T-helper 22 cell (primary cell): ENCODE results near the gene MRPS12.

Experiments
- DNase-seq: peaks from one replicate; pipeline ENCODE4 v3.0.0-alpha.2; 2020; ENCODE audit warnings: low read depth

MRPS12 gene

DNA sequence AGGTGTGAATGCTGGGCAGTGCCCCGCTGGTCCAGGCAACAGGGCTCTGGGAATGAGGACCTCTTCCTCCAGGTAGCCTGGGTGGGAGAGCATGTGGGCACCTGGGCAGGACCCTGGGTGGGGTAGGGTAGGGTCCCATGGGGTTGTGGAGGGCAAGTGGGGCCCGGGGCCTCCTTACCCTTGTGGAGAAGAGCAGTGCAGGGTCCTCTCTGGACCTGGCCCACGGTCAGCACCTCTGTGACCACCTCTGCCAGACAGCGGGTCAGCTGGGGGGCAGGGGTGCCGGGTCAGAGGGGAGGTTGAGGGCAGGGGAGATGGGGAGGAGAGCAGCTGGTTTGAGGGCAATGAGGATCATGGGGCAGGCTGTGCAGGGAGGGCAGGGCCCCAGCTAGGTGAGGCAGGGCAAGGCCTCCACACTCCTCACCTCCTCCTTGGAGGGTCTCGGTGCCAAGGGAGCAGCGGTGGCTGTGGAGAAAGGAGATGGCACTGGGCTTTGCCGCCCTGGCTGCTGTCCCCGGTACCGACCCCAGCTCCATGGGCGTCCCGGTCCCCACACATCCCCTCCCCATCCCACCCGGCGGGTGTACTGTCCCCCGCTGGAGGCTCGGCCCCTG lies 19.2 kb upstream of the MRPS12 start:
- no peak for DNase-seq

GRCh38 chr19:38912600-38913514 lies 17.9 kb upstream of the MRPS12 start:
- DNase-seq = no peak

- no peak for DNase-seq
Measured at GRCh38 chr19:38913958-38914357, 16.8 kb upstream of the MRPS12 start.

DNA sequence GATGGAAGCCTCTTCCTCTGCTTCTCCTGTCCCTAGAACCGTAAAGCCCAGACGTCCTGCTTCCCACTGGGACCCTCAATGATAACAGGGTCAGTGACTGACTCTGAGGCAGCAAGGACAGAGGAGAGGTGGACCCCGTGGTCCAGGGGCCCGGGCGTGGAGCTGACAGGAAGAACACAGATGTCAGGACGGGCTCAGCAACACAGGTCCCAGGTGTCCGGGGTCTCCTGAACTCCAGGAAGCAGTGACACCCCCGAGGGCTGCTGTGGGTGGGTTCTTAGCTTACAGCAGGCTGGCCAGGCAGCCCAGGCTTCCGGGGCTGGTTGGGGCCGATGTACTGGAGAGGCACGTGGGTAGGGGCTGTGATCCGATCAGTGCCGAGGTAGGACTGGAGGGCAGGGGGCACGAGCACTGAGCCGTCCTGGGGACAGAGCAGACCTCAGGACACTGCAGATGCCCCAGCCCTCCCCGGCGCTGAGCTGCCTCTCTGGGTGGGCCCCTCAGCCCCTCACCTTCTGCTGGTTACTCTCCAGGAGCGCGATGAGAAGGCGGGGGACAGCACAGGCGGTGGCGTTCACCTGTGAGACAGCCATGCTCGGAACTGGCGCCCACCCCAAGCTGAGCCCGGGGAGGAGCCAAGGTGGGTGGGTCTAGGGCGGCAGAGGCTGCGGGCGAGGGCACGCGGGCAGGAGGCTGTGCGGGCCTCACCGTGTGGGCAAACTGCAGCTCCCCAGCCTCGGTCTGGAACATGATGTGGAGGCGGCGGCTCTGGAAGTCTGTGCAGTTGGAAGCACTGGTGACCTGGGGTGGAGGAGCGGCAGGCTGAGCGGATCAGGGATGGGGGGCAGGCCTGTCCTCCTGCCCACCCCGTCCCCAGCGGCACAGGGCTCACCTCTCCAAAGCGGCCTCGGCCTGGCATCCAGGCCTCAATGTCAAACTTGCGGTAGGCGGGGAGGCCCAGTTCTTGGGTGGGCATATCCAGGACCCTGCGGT lies 15.1 kb upstream of the MRPS12 start:
- no peak for DNase-seq

GRCh38 chr19:38917516-38917915 lies 13.2 kb upstream of the MRPS12 start:
- DNase-seq = no peak

GRCh38 chr19:38917921-38918491 lies 12.7 kb upstream of the MRPS12 start:
- no peak for DNase-seq

DNA sequence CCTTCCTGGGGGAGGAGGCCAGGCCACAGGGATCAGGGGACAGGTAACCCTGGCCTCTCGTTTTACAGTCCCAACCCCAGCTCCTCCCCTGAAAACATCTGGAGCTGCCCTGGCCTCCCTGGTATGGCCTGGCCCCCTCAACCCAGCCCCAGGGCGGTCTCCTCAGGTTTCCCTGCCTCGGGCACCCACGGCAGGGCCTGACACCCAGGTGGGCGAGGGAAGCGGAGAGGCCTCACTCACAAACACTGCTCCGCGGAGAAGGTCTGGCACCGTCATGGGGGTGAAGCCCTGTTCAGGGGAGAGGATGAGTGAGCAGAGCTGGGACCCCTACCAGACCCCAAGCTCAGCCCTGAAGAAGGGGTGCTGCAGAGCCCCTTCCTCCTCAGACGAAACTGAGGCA lies 12.2 kb upstream of the MRPS12 start:
- DNase-seq = no peak

GRCh38 chr19:38919837-38920601 lies 10.7 kb upstream of the MRPS12 start:
- no peak for DNase-seq

- DNase-seq = no peak
Measured at GRCh38 chr19:38920602-38921419, 9.9 kb upstream of the MRPS12 start.

- DNase-seq = no peak
Measured at GRCh38 chr19:38921420-38922274, 9.1 kb upstream of the MRPS12 start.

DNA sequence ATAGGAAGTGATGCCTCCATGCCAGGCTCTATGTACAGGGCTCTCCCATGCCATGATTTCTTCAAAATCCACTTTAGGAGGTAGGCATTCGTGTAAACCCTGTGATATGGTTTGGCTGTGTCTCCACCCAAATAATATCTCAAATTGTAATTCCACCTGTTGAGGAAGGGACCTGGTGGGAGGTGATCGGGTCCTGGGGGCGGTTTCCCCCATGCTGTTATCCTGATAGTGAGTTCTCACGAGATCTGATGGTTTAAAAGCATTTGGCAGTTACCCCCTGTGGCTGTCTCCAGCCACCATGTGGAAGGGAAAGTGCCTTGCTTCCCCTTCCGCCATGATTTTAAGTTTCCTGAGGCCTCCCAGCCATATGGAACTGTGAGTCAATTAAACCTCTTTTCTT lies 8.3 kb upstream of the MRPS12 start:
- DNase-seq = no peak

DNA sequence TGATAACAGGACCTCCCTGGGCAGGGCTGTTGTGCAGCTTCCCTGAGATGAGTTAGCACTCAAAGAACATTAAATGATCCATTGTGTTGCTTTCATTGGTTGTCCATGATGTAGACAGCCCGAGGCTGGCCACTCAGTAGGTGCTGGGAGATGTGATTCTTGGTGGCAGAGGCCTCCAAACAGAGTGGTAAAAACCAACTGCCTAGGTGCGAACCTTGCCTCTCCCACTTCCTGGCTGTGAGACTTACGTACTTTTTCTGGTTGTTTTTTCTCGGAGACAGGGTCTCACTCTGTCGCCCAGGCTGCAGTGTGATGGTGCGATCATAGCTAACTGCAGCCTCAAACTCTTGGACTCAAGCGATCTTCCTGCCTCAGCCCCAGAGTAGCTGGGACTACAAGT lies 6.4 kb upstream of the MRPS12 start:
- no peak for DNase-seq

- DNase-seq = no peak
Measured at GRCh38 chr19:38928391-38929001, 2.2 kb upstream of the MRPS12 start.

- DNase-seq = peak; percentile 83
Measured at GRCh38 chr19:38929929-38930775, 592 bp upstream of the MRPS12 start, which contains the start of gene SARS2. SARS2 (minus strand) TSS chr19:38930763; CDS start chr19:38930736, 27 bp downstream.

- no peak for DNase-seq
Measured at GRCh38 chr19:38931521-38931793, 713 bp downstream of the MRPS12 start.

DNA sequence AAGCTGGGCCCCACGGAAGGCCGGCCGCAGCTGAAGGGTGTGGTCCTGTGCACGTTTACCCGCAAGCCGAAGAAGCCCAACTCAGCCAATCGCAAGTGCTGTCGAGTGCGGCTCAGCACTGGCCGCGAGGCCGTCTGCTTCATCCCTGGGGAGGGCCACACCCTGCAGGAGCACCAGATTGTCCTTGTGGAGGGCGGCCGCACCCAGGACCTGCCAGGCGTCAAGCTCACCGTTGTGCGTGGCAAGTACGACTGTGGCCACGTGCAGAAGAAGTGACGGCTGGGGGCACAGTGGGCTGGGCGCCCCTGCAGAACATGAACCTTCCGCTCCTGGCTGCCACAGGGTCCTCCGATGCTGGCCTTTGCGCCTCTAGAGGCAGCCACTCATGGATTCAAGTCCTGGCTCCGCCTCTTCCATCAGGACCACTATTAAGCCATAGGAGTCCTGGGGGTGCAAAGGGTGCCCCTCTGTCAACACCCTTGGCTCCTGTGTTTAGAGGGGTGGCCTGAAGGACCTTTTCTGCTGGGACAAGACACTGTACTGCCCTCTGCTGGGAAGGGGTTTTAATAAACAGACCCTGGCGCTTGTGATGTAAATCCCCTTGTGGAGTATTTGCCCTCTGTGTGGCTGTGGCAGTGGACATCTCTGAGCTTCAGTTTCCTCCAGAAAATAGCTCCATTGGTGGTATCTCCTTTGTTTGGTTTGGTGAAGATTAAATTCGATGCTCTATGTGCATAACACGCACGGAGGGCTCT lies 1.9 kb downstream of the MRPS12 start:
- DNase-seq = no peak

GRCh38 chr19:38933544-38933943 lies 2.8 kb downstream of the MRPS12 start:
- no peak for DNase-seq
